DLD1 (cell line): ENCODE data around the gene METTL9.
"Not testable (repeated sequence)": the region's sequence is repeated elsewhere in the genome, so short reads cannot be mapped to it uniquely, and the experiment has no call there.

ENCODE experiments used
- in situ Hi-C: cut with HindIII; loops from 2 replicates; pipeline ENCODE4 v1.10.0; 2017; ENCODE audit warnings: low sequenced_read_pairs

METTL9 gene

GRCh38 chr16:21656795-21657768 lies 57.7 kb downstream of the METTL9 start:
- in situ Hi-C loops = no loop called here

- in situ Hi-C loops = no loop called here
These were observed 59.7 kb downstream of the METTL9 start for GRCh38 chr16:21659124-21659523.

GRCh38 chr16:21663889-21664647 lies 64.7 kb downstream of the METTL9 start, which contains the start of gene OTOA:
TSS of gene OTOA (plus strand) at chr16:21663968. CDS start at chr16:21678515, 14,547 bp downstream.
- in situ Hi-C loops = no loop called here

GRCh38 chr16:21664801-21665492 lies 65.6 kb downstream of the METTL9 start:
- in situ Hi-C loops = no loop called here

- in situ Hi-C loops = no loop called here
These were observed 67.4 kb downstream of the METTL9 start for GRCh38 chr16:21666772-21667171.

GRCh38 chr16:21667575-21667974 lies 68.2 kb downstream of the METTL9 start:
- in situ Hi-C loops = no loop called here

GRCh38 chr16:21673469-21673868 lies 74.1 kb downstream of the METTL9 start:
- in situ Hi-C loops = no loop called here

- in situ Hi-C loops = not testable (repeated sequence)
These were observed 75.1 kb downstream of the METTL9 start for GRCh38 chr16:21674456-21674855.

- in situ Hi-C loops = not testable (repeated sequence)
These were observed 81.3 kb downstream of the METTL9 start for GRCh38 chr16:21680714-21681113.

- in situ Hi-C loops = no loop called here
These were observed 83.8 kb downstream of the METTL9 start for GRCh38 chr16:21683184-21683583.

GRCh38 chr16:21684199-21684598 lies 84.8 kb downstream of the METTL9 start:
- in situ Hi-C loops = no loop called here

GRCh38 chr16:21685034-21685455 lies 85.7 kb downstream of the METTL9 start:
- in situ Hi-C loops = no loop called here

- in situ Hi-C loops = no loop called here
These were observed 89.7 kb downstream of the METTL9 start for GRCh38 chr16:21689107-21689506.

- in situ Hi-C loops = not testable (repeated sequence)
These were observed 91.6 kb downstream of the METTL9 start for GRCh38 chr16:21690967-21691366.

- in situ Hi-C loops = no loop called here
These were observed 95.2 kb downstream of the METTL9 start for GRCh38 chr16:21694609-21695008.

GRCh38 chr16:21697032-21697431 lies 97.7 kb downstream of the METTL9 start:
- in situ Hi-C loops = no loop called here

GRCh38 chr16:21698169-21699032 lies 99.0 kb downstream of the METTL9 start:
- in situ Hi-C loops = no loop called here

- in situ Hi-C loops = no loop called here
These were observed 101.9 kb downstream of the METTL9 start for GRCh38 chr16:21701271-21701670.

- in situ Hi-C loops = no loop called here
These were observed 102.9 kb downstream of the METTL9 start for GRCh38 chr16:21702276-21702675.

- in situ Hi-C loops = no loop called here
These were observed 103.8 kb downstream of the METTL9 start for GRCh38 chr16:21703156-21703555.
